AG10803 (cell line): ENCODE results near the gene MAGI3.

Experiments
- DNase-seq: peaks from one replicate; pipeline ENCODE4 v3.0.0; 2010; ENCODE audit warnings: low read depth
- H3K4me3 ChIP-seq: 2 replicates; pipeline ENCODE4 v1.5.1; 2011; ENCODE audit warnings: mild to moderate bottlenecking, low read length, control low read depth
- CTCF ChIP-seq: conservative IDR thresholded peaks from 2 replicates; pipeline ENCODE4 v1.5.1; 2011; ENCODE audit warnings: mild to moderate bottlenecking, low read length, control low read depth, inconsistent platforms

Gene MAGI3

GRCh38 chr1:113444857-113445256 is 54.5 kb downstream of the MAGI3 start:
- DNase-seq: no peak
- H3K4me3 ChIP-seq: no peak overlapping the region
- TF ChIP-seq CTCF: no peak

GRCh38 chr1:113451710-113452109 is 61.4 kb downstream of the MAGI3 start:
- no peak for DNase-seq
- TF ChIP-seq CTCF: no peak
- no peak overlapping the region for H3K4me3 ChIP-seq

- peak; percentile 56 for TF ChIP-seq CTCF
- DNase-seq: peak; percentile 42
- no peak overlapping the region for H3K4me3 ChIP-seq
Measured at GRCh38 chr1:113452921-113453770, 62.8 kb downstream of the MAGI3 start.

DNA sequence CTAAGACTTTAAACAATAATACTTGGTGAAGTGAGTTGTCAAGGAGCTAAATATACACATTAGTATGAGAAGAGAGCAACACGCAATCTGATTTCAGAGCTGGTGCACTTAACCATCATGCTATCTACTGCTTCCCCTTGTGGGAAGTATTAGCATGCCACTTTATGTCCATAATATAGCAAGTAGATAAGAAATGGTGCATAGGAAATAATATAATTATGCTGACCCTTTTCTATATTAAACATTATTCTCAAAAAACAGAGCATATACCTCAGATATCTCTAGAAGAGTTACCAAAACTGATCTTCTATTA is 63.4 kb downstream of the MAGI3 start:
- H3K4me3 ChIP-seq: no peak overlapping the region
- no peak for TF ChIP-seq CTCF
- DNase-seq: no peak

DNA sequence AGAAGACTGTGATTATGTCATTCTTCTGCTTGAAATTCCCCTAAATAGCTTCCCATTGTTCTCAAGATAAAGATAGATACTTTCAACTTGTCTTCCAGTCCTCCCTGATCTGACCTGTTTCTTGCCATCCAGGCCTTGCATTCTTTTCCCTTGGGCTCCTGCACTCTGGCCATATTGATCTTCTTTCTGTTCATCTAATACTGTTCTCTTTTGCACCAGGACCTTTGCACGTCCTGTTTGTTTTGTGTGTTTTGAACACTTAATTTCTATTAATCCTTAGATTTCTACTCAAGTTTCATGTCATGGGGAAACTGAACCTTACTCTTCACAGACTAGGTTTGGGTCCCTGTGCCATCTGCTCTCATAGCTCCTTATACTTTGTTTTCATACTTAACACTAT is 65.1 kb downstream of the MAGI3 start:
- no peak overlapping the region for H3K4me3 ChIP-seq
- DNase-seq: no peak
- TF ChIP-seq CTCF: no peak

DNA sequence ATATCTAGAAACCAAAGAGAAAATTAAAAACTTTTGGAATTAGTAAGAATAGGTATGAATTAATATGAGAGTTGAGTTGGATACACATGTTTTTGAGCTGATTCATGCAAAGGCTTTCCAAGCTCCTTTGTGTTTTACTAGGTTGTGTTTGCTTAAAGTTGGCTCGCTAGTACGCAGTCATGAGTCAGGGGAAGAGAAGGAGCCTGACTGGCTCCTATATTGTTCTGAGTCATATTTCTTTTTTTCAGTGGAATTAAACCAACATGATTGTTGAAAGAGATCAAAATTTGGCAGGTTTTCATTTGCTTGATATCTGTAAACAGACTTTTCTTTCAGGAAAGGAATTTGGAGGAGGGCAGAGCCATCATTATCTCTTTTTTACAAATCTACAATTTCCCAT is 66.7 kb downstream of the MAGI3 start:
- TF ChIP-seq CTCF: no peak
- H3K4me3 ChIP-seq: no peak overlapping the region
- DNase-seq: peak; percentile 93

- H3K4me3 ChIP-seq: no peak overlapping the region
- no peak for DNase-seq
- TF ChIP-seq CTCF: no peak
Measured at GRCh38 chr1:113459279-113459678, 69.0 kb downstream of the MAGI3 start.
